HG02759 (cell line): ENCODE data around the gene SRD5A3.
A peak's percentile ranks its signal among the peaks of the same experiment; 100 is the strongest.

Experiments used
- ATAC-seq: cut with Tn5 transposase; IDR thresholded peaks from one replicate; pipeline ENCODE4 v1.9.1; 2021; ENCODE audit warnings: mild to moderate bottlenecking, moderate library complexity; ENCODE audit not compliant: unreplicated experiment

The SRD5A3 gene

GRCh38 chr4:55372259-55372658, 26.2 kb downstream of the SRD5A3 start:
- ATAC-seq: no peak

GRCh38 chr4:55373461-55373860, 27.4 kb downstream of the SRD5A3 start:
- no peak for ATAC-seq

- ATAC-seq: no peak
Measured at GRCh38 chr4:55376698-55377097, 30.7 kb downstream of the SRD5A3 start.

GRCh38 chr4:55378617-55379467, 32.8 kb downstream of the SRD5A3 start:
- ATAC-seq: no peak

- ATAC-seq: no peak
Measured at GRCh38 chr4:55380576-55380975, 34.5 kb downstream of the SRD5A3 start.

- ATAC-seq: no peak
Measured at GRCh38 chr4:55381502-55381901, 35.5 kb downstream of the SRD5A3 start.

GRCh38 chr4:55382488-55383003, 36.5 kb downstream of the SRD5A3 start:
- ATAC-seq: no peak

GRCh38 chr4:55385201-55385649, 39.2 kb downstream of the SRD5A3 start:
- ATAC-seq: no peak

GRCh38 chr4:55386073-55386472, 40.0 kb downstream of the SRD5A3 start:
- ATAC-seq: peak; percentile 75

- no peak for ATAC-seq
Measured at GRCh38 chr4:55386840-55387239, 40.8 kb downstream of the SRD5A3 start.

- ATAC-seq: no peak
Measured at GRCh38 chr4:55393461-55394320, 47.6 kb downstream of the SRD5A3 start.

- peak; percentile 0 for ATAC-seq
Measured at GRCh38 chr4:55395218-55395528, 49.1 kb downstream of the SRD5A3 start.

GRCh38 chr4:55395529-55396307, 49.7 kb downstream of the SRD5A3 start, which contains the start of gene TMEM165:
Gene TMEM165, plus strand, starts transcription at chr4:55395957. Its CDS starts 233 bp downstream, at chr4:55396190.
- peak; percentile 95 for ATAC-seq

GRCh38 chr4:55396308-55397125, 50.5 kb downstream of the SRD5A3 start:
- peak; percentile 30 for ATAC-seq

GRCh38 chr4:55397126-55397436, 51.0 kb downstream of the SRD5A3 start:
- ATAC-seq: no peak

GRCh38 chr4:55397520-55398321, 51.7 kb downstream of the SRD5A3 start:
- ATAC-seq: no peak

- no peak for ATAC-seq
Measured at GRCh38 chr4:55398461-55398860, 52.4 kb downstream of the SRD5A3 start.

GRCh38 chr4:55398966-55399365, 52.9 kb downstream of the SRD5A3 start:
- no peak for ATAC-seq

GRCh38 chr4:55399581-55399980, 53.5 kb downstream of the SRD5A3 start:
- no peak for ATAC-seq
